Left renal pelvis (tissue), 4 donors: Measurements from ENCODE around the gene NPHS1. TPM values are rescaled to one million over a fixed set of nuclear protein-coding genes. Genes with fewer than 3 reads are reported as not detected.

Experiments
- polyA plus RNA-seq, 4 donors: library from polyadenylated mRNA; unstranded; fragments of 120-200 nt; gene quantifications; one replicate each; pipeline ENCODE4 v1.2.1, GENCODE V29; 2013; ENCODE audit not compliant: insufficient read length in 4 of 4

Gene NPHS1
- polyA plus RNA-seq, 4 donors, result 2.9 to 185 (median 128) TPM

Other genes with a start within 250 kb of the NPHS1 start
- gene HAUS5, start 239.8 kb downstream of the NPHS1 start, polyA plus RNA-seq, result 10 to 100 TPM; 23.2 to 39.6 (median 25.3) TPM
- gene RBM42, start 223.5 kb downstream of the NPHS1 start, polyA plus RNA-seq, result 10 to 100 TPM; 49.1 to 81.9 (median 57.7) TPM
- gene ETV2, start 210.8 kb downstream of the NPHS1 start, polyA plus RNA-seq, result 1 to 10 TPM; 1.7 to 3.3 (median 2.3) TPM
- gene COX6B1, start 204.2 kb downstream of the NPHS1 start, polyA plus RNA-seq, result 100 to 1,000 TPM; 224 to 359 (median 312) TPM
- 10 to 100 TPM in 3 of 4 donors, under 1 TPM in 1; 0.53 to 67.8 (median 21.8) TPM for gene UPK1A, start 186.0 kb downstream of the NPHS1 start, polyA plus RNA-seq
- under 1 TPM; 0.27 to 0.63 (median 0.49) TPM for gene ZBTB32, start 147.9 kb downstream of the NPHS1 start, polyA plus RNA-seq
- 10 to 100 TPM; 25.1 to 42.0 (median 32.8) TPM for gene KMT2B, start 134.5 kb downstream of the NPHS1 start, polyA plus RNA-seq
- 1 to 10 TPM; 2.6 to 4.3 (median 3.1) TPM for gene IGFLR1, start 110.1 kb downstream of the NPHS1 start, polyA plus RNA-seq
- 10 to 100 TPM; 17.2 to 22.0 (median 18.6) TPM for gene U2AF1L4, start 107.1 kb downstream of the NPHS1 start, polyA plus RNA-seq
- gene PSENEN, start 106.9 kb downstream of the NPHS1 start, polyA plus RNA-seq, result 10 to 100 TPM; 43.4 to 71.8 (median 61.9) TPM
- 10 to 100 TPM in 2 of 4 donors, 1 to 10 TPM in 2; 6.0 to 14.2 (median 9.3) TPM for gene LIN37, start 103.9 kb downstream of the NPHS1 start, polyA plus RNA-seq
- gene HSPB6, start 95.5 kb downstream of the NPHS1 start, polyA plus RNA-seq, result 100 to 1,000 TPM in 1 of 4 donors, 10 to 100 TPM in 3; 24.8 to 111 (median 29.2) TPM
- gene PROSER3, start 94.3 kb downstream of the NPHS1 start, polyA plus RNA-seq, result 10 to 100 TPM; 12.8 to 24.3 (median 17.3) TPM
- gene ARHGAP33, start 76.9 kb downstream of the NPHS1 start, polyA plus RNA-seq, result 10 to 100 TPM; 18.4 to 43.8 (median 26.5) TPM
- 10 to 100 TPM in 3 of 4 donors, under 1 TPM in 1; 0.41 to 51.0 (median 25.1) TPM for gene PRODH2, start 39.7 kb downstream of the NPHS1 start, polyA plus RNA-seq
- gene KIRREL2, start 4.4 kb upstream of the NPHS1 start, polyA plus RNA-seq, result 10 to 100 TPM in 2 of 4 donors, 1 to 10 TPM in 2; 1.8 to 12.4 (median 10.1) TPM
- 10 to 100 TPM; 23.6 to 48.5 (median 31.7) TPM for gene APLP1, start 16.1 kb upstream of the NPHS1 start, polyA plus RNA-seq
- gene NFKBID, start 48.0 kb upstream of the NPHS1 start, polyA plus RNA-seq, result 1 to 10 TPM; 1.9 to 6.2 (median 4.5) TPM
- gene HCST, start 50.0 kb upstream of the NPHS1 start, polyA plus RNA-seq, result 1 to 10 TPM; 3.1 to 4.7 (median 3.2) TPM
- 10 to 100 TPM in 3 of 4 donors, 1 to 10 TPM in 1; 8.1 to 26.7 (median 12.8) TPM for gene TYROBP, start 55.8 kb upstream of the NPHS1 start, polyA plus RNA-seq
- gene LRFN3, start 83.9 kb upstream of the NPHS1 start, polyA plus RNA-seq, result 10 to 100 TPM in 3 of 4 donors, 1 to 10 TPM in 1; 9.8 to 17.9 (median 13.7) TPM
- gene SDHAF1, start 142.7 kb upstream of the NPHS1 start, polyA plus RNA-seq, result 10 to 100 TPM; 10.6 to 17.5 (median 11.4) TPM
- 10 to 100 TPM in 2 of 4 donors, 1 to 10 TPM in 2; 1.7 to 15.3 (median 10.0) TPM for gene SYNE4, start 156.3 kb upstream of the NPHS1 start, polyA plus RNA-seq
- gene ALKBH6, start 161.7 kb upstream of the NPHS1 start, polyA plus RNA-seq, result 10 to 100 TPM; 12.4 to 19.0 (median 15.4) TPM
- 10 to 100 TPM; 58.8 to 71.4 (median 59.9) TPM for gene CLIP3, start 180.4 kb upstream of the NPHS1 start, polyA plus RNA-seq
- gene THAP8, start 201.8 kb upstream of the NPHS1 start, polyA plus RNA-seq, result 10 to 100 TPM in 2 of 4 donors, 1 to 10 TPM in 2; 6.6 to 15.0 (median 10.2) TPM
- 1 to 10 TPM; 3.2 to 6.4 (median 4.3) TPM for gene WDR62, start 202.4 kb upstream of the NPHS1 start, polyA plus RNA-seq